NCI-H2227 (cell line): Measurements from ENCODE around the gene MAGED4.
"Not testable (repeated sequence)": the region's sequence is repeated elsewhere in the genome, so short reads cannot be mapped to it uniquely, and the experiment has no call there.

Experiments
- DNase-seq: peaks from one replicate; lab custom pipeline; 2025; ENCODE audit not compliant: unreplicated experiment; lab: John Stamatoyannopoulos, UW

The MAGED4 gene

GRCh38 chrX:52184440-52185077, at the start of gene MAGED4:
Gene MAGED4 (plus strand): TSS chrX:52184888. CDS start chrX:52185923, 1,035 bp downstream.
- not testable (repeated sequence) for DNase-seq

GRCh38 chrX:52138830-52139544, 45.7 kb upstream of the MAGED4 start:
- DNase-seq, result no peak

GRCh38 chrX:52139545-52139895, 45.2 kb upstream of the MAGED4 start:
- no peak for DNase-seq

GRCh38 chrX:52140020-52140419, 44.7 kb upstream of the MAGED4 start:
- no peak for DNase-seq

GRCh38 chrX:52150667-52151066, 34.0 kb upstream of the MAGED4 start:
- DNase-seq, result not testable (repeated sequence)

GRCh38 chrX:52160140-52160539, 24.5 kb upstream of the MAGED4 start:
- not testable (repeated sequence) for DNase-seq

- DNase-seq, result no peak
These were observed 17.8 kb upstream of the MAGED4 start for GRCh38 chrX:52166840-52167239.

- not testable (repeated sequence) for DNase-seq
These were observed 13.6 kb upstream of the MAGED4 start for GRCh38 chrX:52171055-52171454.

- not testable (repeated sequence) for DNase-seq
These were observed 378 bp downstream of the MAGED4 start for GRCh38 chrX:52185078-52185453.

GRCh38 chrX:52211405-52211804, 26.7 kb downstream of the MAGED4 start:
- not testable (repeated sequence) for DNase-seq

- no peak for DNase-seq
These were observed 28.6 kb downstream of the MAGED4 start for GRCh38 chrX:52213276-52213675.

- no peak for DNase-seq
These were observed 31.9 kb downstream of the MAGED4 start for GRCh38 chrX:52216541-52216940.

GRCh38 chrX:52217494-52218160, 32.9 kb downstream of the MAGED4 start:
- DNase-seq, result no peak

GRCh38 chrX:52220936-52221335, 36.2 kb downstream of the MAGED4 start:
- no peak for DNase-seq
